Lung (tissue), 12 donors: Measurements from ENCODE around the gene CEBPA. TPM values are rescaled to one million over a fixed set of nuclear protein-coding genes. Genes with fewer than 3 reads are reported as not detected.

Source experiments
- ATAC-seq: fragments of 200-7000 bp; cut with Tn5 transposase; one replicate; pipeline ENCODE4 v1.9.1; 2020; ENCODE audit warnings: moderate number of reproducible peaks; ENCODE audit not compliant: insufficient read depth, low FRiP score
- DNase-seq, 3 donors: peaks; one replicate each; pipeline ENCODE4 v3.0.0-alpha.2; 2013 to 2017
- H3K27ac ChIP-seq, 2 donors: one replicate each; pipeline ENCODE4 v1.5.1; 2013; ENCODE audit warnings: mild to moderate bottlenecking in 2 of 2, moderate library complexity in 2 of 2, control low read depth in 1 of 2, inconsistent platforms in 1 of 2, low read depth in 1 of 2, low read length in 1 of 2
- H3K27me3 ChIP-seq, 3 donors: one replicate each; pipeline ENCODE4 v1.5.1; 2013; ENCODE audit warnings: low read length in 2 of 3; ENCODE audit not compliant: control insufficient read depth in 3 of 3, insufficient read depth in 3 of 3
- H3K36me3 ChIP-seq, 4 donors: one replicate each; pipeline ENCODE4 v1.5.1; 2013; ENCODE audit warnings: low read length in 4 of 4, mild to moderate bottlenecking in 1 of 4, moderate library complexity in 1 of 4; ENCODE audit not compliant: control insufficient read depth in 4 of 4, insufficient read depth in 4 of 4
- H3K4me1 ChIP-seq, 5 donors: one replicate each; pipeline ENCODE4 v1.5.1; 2013; ENCODE audit warnings: low read length in 5 of 5, mild to moderate bottlenecking in 2 of 5, moderate library complexity in 1 of 5; ENCODE audit not compliant: control insufficient read depth in 5 of 5, insufficient read depth in 5 of 5
- H3K4me3 ChIP-seq: one replicate; pipeline ENCODE4 v1.5.1; 2013; ENCODE audit warnings: mild to moderate bottlenecking, control low read depth, moderate library complexity
- H3K9ac ChIP-seq, 2 donors: one replicate each; pipeline ENCODE4 v1.5.1; 2013; ENCODE audit warnings: low read length in 2 of 2, control low read depth in 1 of 2; ENCODE audit not compliant: insufficient read depth in 1 of 2
- H3K9me3 ChIP-seq, 4 donors: one replicate each; pipeline ENCODE4 v1.5.1; 2013; ENCODE audit warnings: low read length in 3 of 4, mild to moderate bottlenecking in 1 of 4, moderate library complexity in 1 of 4; ENCODE audit not compliant: control insufficient read depth in 4 of 4, insufficient read depth in 3 of 4
- CTCF ChIP-seq: IDR thresholded peaks from 2 replicates; pipeline ENCODE4 v1.5.1; 2012; ENCODE audit warnings: mild to moderate bottlenecking; ENCODE audit errors: control extremely low read depth, extremely low read depth
- WGBS, 2 donors: extraction: QIAGEN DNeasy Blood & Tissue Kit; methylation state at CpG; one replicate each; pipeline ENCODE4 v1.1.7; 2013; 5-methylcytosine and 5-hydroxymethylcytosine counted together
- polyA plus RNA-seq, 2 donors: library from polyadenylated mRNA; stranded (reverse); fragments of 200-250 nt; gene quantifications; one replicate each; pipeline ENCODE4 v1.2.1, GENCODE V29; 2013
- total RNA-seq, 2 donors: library from RNA; depleted of rRNA in 1 of 2; stranded (reverse); fragments of >200 nt in 1 of 2; gene quantifications; one replicate each; pipeline ENCODE4 v1.2.1, GENCODE V29; 2014 to 2021
- donor health status: control.
- donor health status: control.
- donor health status: Bipolar disorder and iron deficiency.
- donor health status: healthy.
- donor health status: DM: yes; HTN: yes; CAD: no.

Gene CEBPA
- total and polyA plus RNA-seq, 4 donors = 20.4 to 93.8 (median 61.2) TPM

DNA sequence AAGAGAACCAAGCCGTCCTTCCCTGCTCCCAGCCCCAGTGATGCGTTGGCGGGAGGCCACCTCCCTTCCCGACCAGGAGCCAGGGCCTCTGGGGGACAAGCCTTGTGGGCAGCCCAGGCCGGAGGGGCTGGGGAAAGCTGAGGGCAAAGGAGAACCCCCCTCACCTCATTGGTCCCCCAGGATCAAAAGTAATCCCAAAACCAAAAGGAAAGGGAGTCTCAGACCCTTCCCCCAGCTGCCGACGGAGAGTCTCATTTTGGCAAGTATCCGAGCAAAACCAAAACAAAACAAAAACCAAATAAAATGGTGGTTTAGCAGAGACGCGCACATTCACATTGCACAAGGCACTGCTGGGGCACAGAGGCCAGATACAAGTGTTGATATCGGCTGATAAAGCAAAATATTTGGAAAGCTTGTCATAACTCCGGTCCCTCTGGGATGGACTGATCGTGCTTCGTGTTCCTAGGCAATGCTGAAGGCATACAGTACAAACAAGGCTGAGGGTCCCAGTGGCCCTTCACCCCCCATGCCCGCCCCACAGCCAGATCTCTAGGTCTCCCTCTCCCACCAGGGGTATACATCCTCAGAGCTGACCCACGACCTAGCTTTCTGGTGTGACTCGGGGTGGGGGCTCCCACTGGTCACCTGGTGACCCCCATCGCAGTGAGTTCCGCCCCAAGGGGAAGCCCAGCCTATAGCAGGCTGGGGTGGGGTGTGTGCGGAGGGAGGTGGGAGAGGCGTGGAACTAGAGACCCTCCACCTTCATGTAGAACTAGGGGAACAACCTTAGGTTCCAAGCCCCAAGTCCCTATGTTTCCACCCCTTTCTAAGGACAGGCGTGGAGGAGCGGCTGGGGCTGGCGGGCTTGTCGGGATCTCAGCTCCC is 2.1 kb downstream of the CEBPA start:
- 26 to 30% methylated on average over 25 of the region's 25 CpGs for WGBS, 2 donors
- no peaks in the 10 kb centered on the region for H3K9me3 ChIP-seq
- no peak for TF ChIP-seq CTCF
- H3K4me3 ChIP-seq = peak overlapping the region; percentile 68
- H3K27ac ChIP-seq = peak overlapping the region in 1 of 2 donors; percentile 80
- peaks cover 0 to 13% (median 5%) of the 10 kb centered on the region in 3 donors for H3K27me3 ChIP-seq
- no peaks in the 10 kb centered on the region for H3K36me3 ChIP-seq
- no peak for ATAC-seq
- H3K9ac ChIP-seq = peak overlapping the region in 1 of 2 donors; percentile 55
- peak in 2 of 3 donors; percentile 72 for DNase-seq
- peaks cover 0 to 46% (median 18%) of the 10 kb centered on the region in 5 donors for H3K4me1 ChIP-seq

DNA sequence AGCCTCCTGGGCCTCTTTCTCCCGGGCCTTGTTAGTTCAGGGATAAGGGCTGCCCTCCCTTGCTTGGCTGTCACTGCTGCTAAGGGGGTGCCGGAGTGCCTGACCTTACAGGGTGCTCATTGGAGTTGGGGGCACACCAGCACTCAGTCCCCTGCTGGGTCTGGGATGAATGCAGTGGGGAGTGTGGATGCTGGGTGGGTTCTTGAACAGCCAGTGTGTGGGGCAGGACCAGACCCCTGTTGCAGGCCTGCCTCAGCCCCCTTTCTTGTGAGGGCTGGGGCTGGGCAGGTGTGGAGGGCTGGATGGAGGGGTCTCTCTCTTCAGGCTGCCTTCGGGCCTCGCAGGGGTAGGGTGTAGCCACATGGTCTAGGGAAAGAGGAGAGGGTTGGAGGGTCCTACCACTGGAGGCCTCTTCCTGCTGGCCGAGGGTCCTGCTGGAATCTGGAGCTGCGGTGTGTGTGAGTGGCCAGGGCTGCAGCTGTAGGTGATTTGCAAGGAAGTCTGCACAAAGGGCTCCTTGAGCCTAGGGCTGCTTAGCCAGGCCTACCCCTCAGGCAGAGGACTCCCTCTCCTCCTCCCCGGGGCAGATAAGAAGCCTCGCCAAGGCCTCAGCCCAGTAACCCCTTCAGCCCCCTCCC is 3.2 kb downstream of the CEBPA start:
- H3K4me1 ChIP-seq = peaks cover 0 to 38% (median 11%) of the 10 kb centered on the region in 5 donors
- ATAC-seq (no peak), DNase-seq (peak in 1 of 3 donors; percentile 43)

DNA sequence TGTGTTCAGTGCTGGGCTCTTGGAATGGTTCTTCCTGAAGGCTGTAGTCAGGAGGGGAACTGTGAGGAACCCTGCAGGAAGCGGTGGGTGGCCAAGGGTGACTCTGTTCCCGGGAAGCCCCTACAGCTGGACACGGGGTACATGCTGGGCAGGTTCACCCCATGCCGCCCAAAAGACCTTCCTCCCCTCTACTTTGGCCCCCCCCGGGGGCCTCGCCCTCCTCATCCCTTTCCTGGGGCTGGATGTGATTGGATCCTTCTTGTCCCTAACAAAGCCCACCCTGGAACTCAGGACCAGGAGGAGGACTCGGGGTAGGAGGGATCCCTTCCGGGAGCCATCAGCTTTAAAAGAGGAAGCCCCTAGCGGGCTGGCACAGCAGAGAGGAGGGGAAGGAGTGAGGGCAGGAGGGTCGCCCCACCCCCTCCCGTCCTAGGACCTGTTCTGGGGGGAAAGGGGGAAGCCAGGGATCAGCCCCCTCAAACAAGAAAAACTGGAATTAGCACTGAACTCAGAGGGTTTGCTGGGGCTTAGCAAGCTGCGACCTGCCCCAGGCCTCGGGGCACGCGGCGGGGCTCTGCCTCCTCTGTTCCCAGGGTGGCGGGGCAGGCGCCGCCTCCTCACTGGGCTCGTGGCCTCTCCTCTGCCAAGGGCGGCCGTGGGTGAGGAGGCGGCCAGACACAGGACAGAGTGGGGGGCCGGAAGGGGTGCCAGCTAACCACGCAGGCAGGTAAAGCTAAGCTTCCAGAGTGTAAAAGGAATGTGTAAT is 4.0 kb downstream of the CEBPA start:
- WGBS, 2 donors = 26 to 44% methylated on average over 25 of the region's 25 CpGs
- H3K27ac ChIP-seq = peak overlapping the region in 1 of 2 donors; percentile 80
- H3K36me3 ChIP-seq = no peaks in the 10 kb centered on the region
- ATAC-seq = no peak
- H3K4me1 ChIP-seq = peaks cover 0 to 37% (median 6%) of the 10 kb centered on the region in 5 donors
- H3K4me3 ChIP-seq = no peak overlapping the region
- no peak overlapping the region for H3K9ac ChIP-seq
- DNase-seq = peak in 2 of 3 donors; percentile 28 to 63
- no peaks in the 10 kb centered on the region for H3K9me3 ChIP-seq
- TF ChIP-seq CTCF = no peak
- peaks cover 0 to 6% (median 5%) of the 10 kb centered on the region in 3 donors for H3K27me3 ChIP-seq

More for the DNA sequence above, 3.2 kb downstream of the CEBPA start:
- WGBS, 2 donors = 40 to 44% methylated on average over 7 to 8 of the region's 8 CpGs
- no peak overlapping the region for H3K4me3 ChIP-seq
- no peaks in the 10 kb centered on the region for H3K9me3 ChIP-seq
- H3K9ac ChIP-seq = peak overlapping the region in 1 of 2 donors; percentile 5
- H3K27me3 ChIP-seq = peaks cover 0 to 11% (median 5%) of the 10 kb centered on the region in 3 donors
- TF ChIP-seq CTCF = no peak
- no peaks in the 10 kb centered on the region for H3K36me3 ChIP-seq
- peak overlapping the region in 1 of 2 donors; percentile 80 for H3K27ac ChIP-seq
